ENCODE results near the gene LAPTM5. TPM values are rescaled to one million over a fixed set of nuclear protein-coding genes. Genes with fewer than 3 reads are reported as not detected.
A peak's percentile ranks its signal among the peaks of the same experiment; 100 is the strongest.

The LAPTM5 gene
- total and polyA plus RNA-seq, 8 donors, result 4.6 to 48.4 (median 35.4) TPM

DNA sequence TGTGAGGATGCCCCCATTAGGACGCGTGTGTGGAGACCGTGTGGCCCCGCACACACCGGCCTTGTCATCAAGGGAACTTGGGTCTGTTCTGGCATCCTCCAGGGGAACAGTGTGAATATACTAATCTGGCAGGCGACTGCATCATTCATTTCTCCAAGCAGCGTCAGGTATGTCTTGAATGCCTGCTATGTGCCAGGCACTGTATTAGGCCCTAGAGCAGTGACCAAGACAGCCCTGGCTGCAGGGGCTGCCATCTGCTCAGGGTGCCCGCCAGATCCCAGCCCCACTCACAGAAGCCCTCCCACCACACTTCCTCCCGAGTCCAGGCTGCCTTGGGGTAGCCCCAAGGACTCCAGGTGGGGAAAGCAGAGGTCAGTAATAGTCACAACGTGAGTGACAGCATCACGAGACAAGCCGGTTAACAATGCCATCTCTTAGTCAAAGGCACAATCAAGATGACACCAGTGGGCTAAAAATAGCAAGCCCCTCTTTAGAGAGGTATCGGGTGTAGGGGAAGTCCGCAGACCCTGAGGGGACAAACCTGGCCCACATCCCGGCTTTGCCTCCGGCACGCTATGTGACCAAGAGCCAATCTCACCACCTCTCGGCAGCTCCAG, 7.5 kb upstream of the LAPTM5 start:
- intact Hi-C loops (cut with DNase I; ENCODE audit: low total_unique reads), result no loop called here
- WGBS, 5 donors, result 87 to 95% (median 91%) methylated on average over 17 to 18 of the region's 18 CpGs

GRCh38 chr1:30764396-30764795, 6.8 kb upstream of the LAPTM5 start:
- intact Hi-C loops (cut with DNase I; ENCODE audit: low total_unique reads), result no loop called here

More for the DNA sequence above, 7.5 kb upstream of the LAPTM5 start:
- H3K9me3 ChIP-seq, result no peaks in the 10 kb centered on the region
- no peak overlapping the region for H3K4me3 ChIP-seq
- H3K27me3 ChIP-seq, result no peaks in the 10 kb centered on the region
- H3K27ac ChIP-seq, result peak overlapping the region in 1 of 5 donors; percentile 76
- peaks cover 0 to 24% (median 9%) of the 10 kb centered on the region in 4 donors for H3K4me1 ChIP-seq
- no peaks in the 10 kb centered on the region for H3K36me3 ChIP-seq
- TF ChIP-seq EP300 (IDR thresholded peaks at IDR 0.05) (no peak), CTCF (IDR thresholded peaks at IDR 0.05) (no peak), POLR2A (IDR thresholded peaks at IDR 0.05) (no peak), POLR2AphosphoS5 (IDR thresholded peaks at IDR 0.05) (no peak)
- no peak for DNase-seq

GRCh38 chr1:30763651-30764248, 6.2 kb upstream of the LAPTM5 start:
- DNase-seq, result no peak
- H3K4me1 ChIP-seq, result peaks cover 0 to 24% (median 12%) of the 10 kb centered on the region in 4 donors
- 55 to 67% (median 61%) methylated on average over 7 to 10 of the region's 10 CpGs for WGBS, 5 donors
- H3K4me3 ChIP-seq, result no peak overlapping the region
- peak overlapping the region in 3 of 5 donors; percentile 7 to 76 (median 42) for H3K27ac ChIP-seq
- H3K36me3 ChIP-seq, result no peaks in the 10 kb centered on the region
- peaks cover 0 to 3% (median 0%) of the 10 kb centered on the region in 3 donors for H3K27me3 ChIP-seq
- no peak for TF ChIP-seq POLR2AphosphoS5 (IDR thresholded peaks at IDR 0.05)
- no peak for TF ChIP-seq CTCF (IDR thresholded peaks at IDR 0.05)
- no peak for TF ChIP-seq EP300 (IDR thresholded peaks at IDR 0.05)
- no peak for TF ChIP-seq POLR2A (IDR thresholded peaks at IDR 0.05)
- intact Hi-C loops (cut with DNase I; ENCODE audit: low total_unique reads), result no loop called here
- no peaks in the 10 kb centered on the region for H3K9me3 ChIP-seq

More at GRCh38 chr1:30764396-30764795, 6.8 kb upstream of the LAPTM5 start:
- no peaks in the 10 kb centered on the region for H3K9me3 ChIP-seq
- DNase-seq, result no peak
- H3K4me3 ChIP-seq, result no peak overlapping the region
- peaks cover 0 to 24% (median 9%) of the 10 kb centered on the region in 4 donors for H3K4me1 ChIP-seq
- 90 to 95% (median 91%) methylated on average over 5 of the region's 5 CpGs for WGBS, 5 donors
- no peaks in the 10 kb centered on the region for H3K27me3 ChIP-seq
- H3K36me3 ChIP-seq, result no peaks in the 10 kb centered on the region
- peak overlapping the region in 1 of 5 donors; percentile 76 for H3K27ac ChIP-seq
- TF ChIP-seq CTCF (IDR thresholded peaks at IDR 0.05) (no peak), POLR2A (IDR thresholded peaks at IDR 0.05) (no peak), EP300 (IDR thresholded peaks at IDR 0.05) (no peak), POLR2AphosphoS5 (IDR thresholded peaks at IDR 0.05) (no peak)

DNA sequence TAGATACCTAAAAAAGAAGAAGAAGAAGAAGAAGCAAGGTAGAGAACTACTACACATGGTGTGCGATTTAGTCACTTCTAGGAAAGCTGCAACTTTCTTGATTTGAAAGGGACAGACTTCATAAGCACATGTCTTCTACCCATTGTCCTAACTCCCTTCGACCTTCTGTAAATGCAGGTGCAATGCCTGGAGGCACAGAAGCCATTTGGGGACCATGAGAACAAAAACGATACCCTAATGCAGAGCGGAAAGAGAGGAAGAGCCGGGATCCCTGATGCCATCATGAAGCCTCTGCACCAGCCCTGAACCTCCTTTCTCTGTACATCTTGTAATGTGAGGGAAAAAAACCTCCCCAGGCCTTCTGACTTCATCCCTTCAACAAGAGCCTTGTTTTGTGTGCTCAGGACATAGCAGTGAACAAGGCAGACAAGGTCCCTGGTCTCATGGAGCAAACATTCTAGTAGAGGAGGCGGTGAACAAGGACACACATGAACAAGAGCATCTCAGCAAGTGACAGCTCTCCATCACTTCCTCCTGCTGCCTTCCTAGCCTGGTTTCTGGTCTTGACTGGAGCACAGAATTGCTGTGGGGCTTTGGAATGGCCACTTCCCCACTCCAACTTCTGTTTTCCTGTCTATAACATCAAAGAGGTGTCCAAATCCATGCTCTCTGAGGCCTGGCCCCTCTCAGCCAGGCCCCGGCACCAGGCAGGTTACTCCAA, 5.5 kb upstream of the LAPTM5 start:
- H3K27me3 ChIP-seq, result peaks cover 0 to 5% (median 0%) of the 10 kb centered on the region in 3 donors
- TF ChIP-seq CTCF (IDR thresholded peaks at IDR 0.05) (no peak), POLR2AphosphoS5 (IDR thresholded peaks at IDR 0.05) (no peak), POLR2A (IDR thresholded peaks at IDR 0.05) (no peak), EP300 (IDR thresholded peaks at IDR 0.05) (no peak)
- peaks cover 0 to 27% (median 14%) of the 10 kb centered on the region in 4 donors for H3K4me1 ChIP-seq
- WGBS, 5 donors, result 73 to 86% (median 81%) methylated on average over 7 of the region's 7 CpGs
- intact Hi-C loops (cut with DNase I; ENCODE audit: low total_unique reads), result no loop called here
- no peak overlapping the region for H3K4me3 ChIP-seq
- H3K27ac ChIP-seq, result peak overlapping the region in 3 of 5 donors; percentile 7 to 76 (median 42)
- no peak for DNase-seq
- H3K36me3 ChIP-seq, result no peaks in the 10 kb centered on the region
- H3K9me3 ChIP-seq, result no peaks in the 10 kb centered on the region
